GM21576 (cell line): Measurements from ENCODE around the gene OSBPL7.
A peak's percentile ranks its signal among the peaks of the same experiment; 100 is the strongest.

ENCODE experiments used
- ATAC-seq: cut with Tn5 transposase; IDR thresholded peaks from one replicate; pipeline ENCODE4 v1.9.1; 2021; ENCODE audit warnings: mild to moderate bottlenecking, moderate library complexity; ENCODE audit not compliant: unreplicated experiment

OSBPL7 gene, protein sequence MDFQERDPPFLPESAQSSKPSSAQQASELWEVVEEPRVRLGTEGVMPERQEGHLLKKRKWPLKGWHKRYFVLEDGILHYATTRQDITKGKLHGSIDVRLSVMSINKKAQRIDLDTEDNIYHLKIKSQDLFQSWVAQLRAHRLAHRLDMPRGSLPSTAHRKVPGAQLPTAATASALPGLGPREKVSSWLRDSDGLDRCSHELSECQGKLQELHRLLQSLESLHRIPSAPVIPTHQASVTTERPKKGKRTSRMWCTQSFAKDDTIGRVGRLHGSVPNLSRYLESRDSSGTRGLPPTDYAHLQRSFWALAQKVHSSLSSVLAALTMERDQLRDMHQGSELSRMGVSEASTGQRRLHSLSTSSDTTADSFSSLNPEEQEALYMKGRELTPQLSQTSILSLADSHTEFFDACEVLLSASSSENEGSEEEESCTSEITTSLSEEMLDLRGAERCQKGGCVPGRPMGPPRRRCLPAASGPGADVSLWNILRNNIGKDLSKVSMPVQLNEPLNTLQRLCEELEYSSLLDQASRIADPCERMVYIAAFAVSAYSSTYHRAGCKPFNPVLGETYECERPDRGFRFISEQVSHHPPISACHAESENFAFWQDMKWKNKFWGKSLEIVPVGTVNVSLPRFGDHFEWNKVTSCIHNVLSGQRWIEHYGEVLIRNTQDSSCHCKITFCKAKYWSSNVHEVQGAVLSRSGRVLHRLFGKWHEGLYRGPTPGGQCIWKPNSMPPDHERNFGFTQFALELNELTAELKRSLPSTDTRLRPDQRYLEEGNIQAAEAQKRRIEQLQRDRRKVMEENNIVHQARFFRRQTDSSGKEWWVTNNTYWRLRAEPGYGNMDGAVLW

DNA sequence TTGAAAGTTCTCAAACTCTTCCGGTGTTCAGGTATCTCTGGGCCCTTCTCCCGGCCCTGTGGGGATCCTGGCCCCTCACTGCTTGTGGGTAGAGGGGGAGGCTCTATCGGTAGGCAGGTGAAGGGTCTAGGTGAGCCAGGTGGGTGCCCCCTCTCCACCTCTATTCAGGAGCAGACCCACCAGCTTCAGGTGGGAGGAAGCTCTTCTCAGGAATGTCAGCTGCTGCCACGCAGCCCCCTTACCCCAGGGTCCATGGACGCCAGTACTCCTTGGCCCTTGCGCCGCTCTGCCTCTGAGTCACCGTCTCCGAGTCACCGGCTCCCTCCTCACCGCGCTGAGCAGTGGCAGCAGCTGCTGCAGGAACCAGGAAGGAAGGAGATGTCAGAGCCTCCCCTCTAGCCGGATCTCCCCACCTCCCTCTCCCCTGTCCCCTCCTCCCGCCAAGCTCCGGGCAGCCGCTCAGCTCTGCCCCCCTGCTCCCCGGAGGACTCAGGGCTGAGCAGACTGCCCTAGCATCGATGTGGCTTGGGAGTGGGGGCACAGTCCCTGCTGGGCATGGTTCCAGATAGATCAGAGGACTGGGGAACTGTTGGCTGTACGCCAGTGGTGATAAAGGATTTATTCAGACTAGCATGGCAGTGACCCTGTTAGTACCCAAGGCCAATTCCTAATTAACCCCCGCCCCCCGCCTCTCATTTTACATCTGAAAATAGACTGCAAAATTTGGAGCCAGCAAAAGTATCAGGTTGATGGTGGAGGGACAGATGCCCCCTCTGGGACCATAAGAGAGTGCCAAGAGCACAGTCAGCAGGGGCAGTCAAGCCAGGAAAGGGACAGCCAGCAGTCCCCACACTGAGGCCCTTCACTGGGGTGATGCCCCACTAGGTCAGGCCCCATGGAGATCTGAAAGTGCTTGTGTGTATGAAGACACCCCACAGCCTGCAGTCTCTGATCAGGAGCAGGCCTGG lies at the start of gene OSBPL7:
OSBPL7 (minus strand) TSS at position 371 of the 968 bp plus-strand sequence. CDS start 1,516 bp downstream, outside the sequence.
- peak; percentile 85 for ATAC-seq

DNA sequence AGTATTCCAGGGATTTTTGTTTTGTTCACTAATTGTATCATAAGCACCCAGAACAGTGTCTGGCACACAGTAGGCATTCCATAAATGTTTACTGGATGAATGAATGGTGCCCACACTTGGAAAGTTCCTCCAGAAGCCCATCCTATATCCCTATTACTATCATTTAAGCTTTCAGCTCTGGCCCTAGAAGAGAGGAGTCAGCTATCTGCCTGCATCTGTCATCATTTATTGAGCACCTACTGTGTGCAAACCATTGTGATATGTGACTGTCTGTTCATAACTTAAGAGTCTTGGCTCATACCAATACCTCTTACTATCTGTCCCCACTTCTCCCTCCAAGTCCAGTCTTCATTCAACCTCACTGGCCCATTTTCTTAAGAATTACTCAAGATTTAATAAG lies 49.5 kb upstream of the OSBPL7 start:
- ATAC-seq: no peak

GRCh38 chr17:47870056-47870455 lies 48.5 kb upstream of the OSBPL7 start:
- ATAC-seq: no peak

DNA sequence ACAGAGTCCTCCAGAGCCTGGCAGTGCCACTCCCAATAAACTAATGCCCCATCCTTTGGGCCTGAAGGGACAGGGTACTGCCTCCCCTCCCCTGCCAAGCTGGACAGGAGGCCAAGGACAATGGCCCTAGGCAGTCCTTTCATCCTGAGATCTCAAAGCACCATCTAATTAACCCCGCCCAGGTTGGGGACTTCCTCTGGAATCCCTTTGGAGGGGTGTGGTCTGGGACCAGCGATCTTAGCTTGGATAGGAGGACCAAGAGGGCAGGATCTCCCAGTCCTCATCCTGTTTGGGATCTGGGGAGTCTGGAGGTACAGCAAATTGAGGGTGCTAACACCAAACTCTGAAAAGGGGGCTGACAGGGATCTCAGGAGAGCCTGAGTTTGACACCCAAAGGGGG lies 47.5 kb upstream of the OSBPL7 start:
- no peak for ATAC-seq

DNA sequence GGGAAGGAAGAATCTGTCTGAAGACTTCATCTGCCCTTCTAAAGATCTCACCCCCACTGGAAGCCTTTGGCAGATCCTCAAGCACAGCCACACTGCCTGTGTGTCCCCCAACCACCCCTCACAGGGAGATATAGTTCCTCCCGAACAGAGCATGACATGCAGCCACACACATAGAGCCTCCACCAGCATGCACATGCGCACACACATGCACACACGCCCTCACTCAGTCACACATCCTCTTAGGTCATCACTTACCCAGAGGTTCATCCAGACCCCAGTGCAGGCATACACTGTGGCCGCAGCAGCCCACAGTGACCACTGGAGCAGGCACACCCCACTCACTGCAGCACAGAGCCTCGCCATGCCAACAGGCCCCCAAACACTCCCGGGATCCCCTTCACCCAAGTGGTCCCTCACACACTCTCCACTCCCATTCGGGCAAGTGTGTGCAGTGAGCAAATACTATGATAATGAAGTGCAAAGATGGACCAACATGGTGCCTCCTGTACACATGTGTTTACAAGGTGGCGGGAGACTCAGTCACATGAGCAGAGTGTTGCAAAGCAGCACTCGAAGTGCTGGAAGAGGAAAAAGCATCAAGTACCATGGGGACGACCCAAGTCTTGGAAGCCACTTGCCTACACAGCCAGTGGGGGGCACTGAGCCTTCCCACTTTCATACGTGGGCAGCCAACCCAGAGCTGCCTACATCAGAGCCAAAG lies 46.4 kb upstream of the OSBPL7 start:
- ATAC-seq: no peak

DNA sequence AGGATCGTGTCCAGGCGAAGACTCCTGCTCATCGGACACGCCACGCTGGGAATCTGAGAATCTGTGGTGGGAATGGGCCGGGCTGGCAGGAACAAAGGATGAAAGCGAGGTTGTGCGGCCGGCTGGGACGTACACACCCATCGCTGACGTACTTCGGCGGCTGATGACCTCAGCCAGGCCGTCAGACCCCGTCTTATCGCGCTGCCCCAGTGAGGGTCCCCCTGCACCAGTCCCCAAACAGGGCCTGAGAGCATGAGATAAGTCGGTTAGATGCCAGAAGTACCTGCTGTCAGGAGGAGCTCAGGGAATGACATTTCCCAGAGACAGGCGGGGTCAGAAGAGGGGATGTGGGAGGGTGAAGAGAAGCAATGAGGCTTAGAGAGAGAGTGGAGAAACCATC lies 45.3 kb upstream of the OSBPL7 start:
- ATAC-seq: no peak

GRCh38 chr17:47864791-47865216 lies 43.2 kb upstream of the OSBPL7 start:
- no peak for ATAC-seq

DNA sequence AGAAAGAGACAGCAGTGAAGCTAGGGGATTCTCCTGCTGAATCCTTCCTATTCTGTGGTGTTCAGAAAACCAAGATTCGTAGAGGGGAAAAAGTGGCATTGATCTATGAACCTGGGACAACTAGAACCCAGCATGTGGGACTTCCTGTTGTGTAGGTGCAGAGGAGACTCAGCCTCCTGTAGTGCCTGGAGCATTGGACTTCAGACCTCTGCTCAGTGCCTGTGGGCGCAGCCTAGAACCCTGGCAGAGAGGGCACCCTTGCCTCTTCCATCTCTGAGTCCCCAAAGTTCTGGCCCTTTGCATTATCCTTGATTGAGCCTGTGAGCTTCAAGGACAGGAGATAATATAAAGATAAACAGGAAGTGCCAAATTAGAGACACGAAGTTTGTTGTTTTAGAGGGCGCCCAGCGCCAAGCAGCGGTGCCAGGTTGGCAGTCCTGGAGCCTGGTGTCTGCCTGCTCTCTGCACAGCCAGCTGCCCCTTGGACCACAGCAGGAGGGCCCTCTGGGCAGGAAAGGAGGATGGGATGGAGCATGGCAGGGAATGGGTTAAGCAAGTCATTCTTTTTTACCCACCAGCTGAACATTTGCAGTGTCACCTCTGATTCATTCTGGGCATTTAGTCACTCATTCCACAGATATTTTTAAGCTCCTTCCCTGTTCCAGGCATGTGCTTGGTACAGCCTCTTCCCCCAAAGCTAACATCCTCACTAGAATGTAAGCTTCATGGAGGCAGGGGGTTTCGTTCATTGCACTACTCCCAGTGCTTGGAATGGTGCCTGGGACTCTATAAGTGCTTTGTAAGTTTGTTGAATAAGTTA lies 41.2 kb upstream of the OSBPL7 start:
- no peak for ATAC-seq

GRCh38 chr17:47860386-47860785 lies 38.8 kb upstream of the OSBPL7 start:
- no peak for ATAC-seq

GRCh38 chr17:47857551-47858455 lies 36.2 kb upstream of the OSBPL7 start:
- no peak for ATAC-seq

GRCh38 chr17:47856830-47857229 lies 35.2 kb upstream of the OSBPL7 start:
- ATAC-seq: no peak

GRCh38 chr17:47855737-47856136 lies 34.1 kb upstream of the OSBPL7 start:
- no peak for ATAC-seq

GRCh38 chr17:47853616-47854015 lies 32.0 kb upstream of the OSBPL7 start:
- no peak for ATAC-seq

- ATAC-seq: no peak
Measured at GRCh38 chr17:47852113-47852949, 30.7 kb upstream of the OSBPL7 start.

- no peak for ATAC-seq
Measured at GRCh38 chr17:47851764-47852112, 30.1 kb upstream of the OSBPL7 start.

- ATAC-seq: no peak
Measured at GRCh38 chr17:47850692-47851573, 29.3 kb upstream of the OSBPL7 start, which contains the start of gene SP6. SP6 (minus strand) TSS chr17:47851163; CDS start chr17:47848429, 2,734 bp downstream.

GRCh38 chr17:47850373-47850691 lies 28.7 kb upstream of the OSBPL7 start:
- ATAC-seq: no peak
